SU-DHL-6 (cell line): ENCODE results near the gene ENDOU.

Experiments used
- EZH2phosphoT487 ChIP-seq: fragments of 200-600 bp; sonication (generic), shearing (Covaris generic); conservative IDR thresholded peaks from 2 replicates; pipeline ENCODE4 v1.6.1; 2018; ENCODE audit warnings: mild to moderate bottlenecking, antibody characterized with exemption, low read length, moderate library complexity, mixed read lengths
- TF ChIP-seq, protein P1 (sequence below): fragments of 200-600 bp; sonication (generic); IDR thresholded peaks from one replicate; pipeline ENCODE4 v1.5.1; 2017; ENCODE audit warnings: antibody characterized with exemption, mild to moderate bottlenecking, low read length, moderate library complexity; ENCODE audit not compliant: insufficient read depth, poor library complexity, severe bottlenecking

- TF ChIP-seq, protein P1, sequence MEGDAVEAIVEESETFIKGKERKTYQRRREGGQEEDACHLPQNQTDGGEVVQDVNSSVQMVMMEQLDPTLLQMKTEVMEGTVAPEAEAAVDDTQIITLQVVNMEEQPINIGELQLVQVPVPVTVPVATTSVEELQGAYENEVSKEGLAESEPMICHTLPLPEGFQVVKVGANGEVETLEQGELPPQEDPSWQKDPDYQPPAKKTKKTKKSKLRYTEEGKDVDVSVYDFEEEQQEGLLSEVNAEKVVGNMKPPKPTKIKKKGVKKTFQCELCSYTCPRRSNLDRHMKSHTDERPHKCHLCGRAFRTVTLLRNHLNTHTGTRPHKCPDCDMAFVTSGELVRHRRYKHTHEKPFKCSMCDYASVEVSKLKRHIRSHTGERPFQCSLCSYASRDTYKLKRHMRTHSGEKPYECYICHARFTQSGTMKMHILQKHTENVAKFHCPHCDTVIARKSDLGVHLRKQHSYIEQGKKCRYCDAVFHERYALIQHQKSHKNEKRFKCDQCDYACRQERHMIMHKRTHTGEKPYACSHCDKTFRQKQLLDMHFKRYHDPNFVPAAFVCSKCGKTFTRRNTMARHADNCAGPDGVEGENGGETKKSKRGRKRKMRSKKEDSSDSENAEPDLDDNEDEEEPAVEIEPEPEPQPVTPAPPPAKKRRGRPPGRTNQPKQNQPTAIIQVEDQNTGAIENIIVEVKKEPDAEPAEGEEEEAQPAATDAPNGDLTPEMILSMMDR = no peak
- no peak for TF ChIP-seq EZH2phosphoT487
Measured at GRCh38 chr12:47771304-47771703, 46.0 kb upstream of the ENDOU start.
